ENCODE data around the gene NACC2. TPM values are rescaled to one million over a fixed set of nuclear protein-coding genes. Genes with fewer than 3 reads are reported as not detected.
A peak's percentile ranks its signal among the peaks of the same experiment; 100 is the strongest.

The NACC2 gene
- total and polyA plus RNA-seq, 10 donors, result 2.1 to 34.9 (median 23.7) TPM

DNA sequence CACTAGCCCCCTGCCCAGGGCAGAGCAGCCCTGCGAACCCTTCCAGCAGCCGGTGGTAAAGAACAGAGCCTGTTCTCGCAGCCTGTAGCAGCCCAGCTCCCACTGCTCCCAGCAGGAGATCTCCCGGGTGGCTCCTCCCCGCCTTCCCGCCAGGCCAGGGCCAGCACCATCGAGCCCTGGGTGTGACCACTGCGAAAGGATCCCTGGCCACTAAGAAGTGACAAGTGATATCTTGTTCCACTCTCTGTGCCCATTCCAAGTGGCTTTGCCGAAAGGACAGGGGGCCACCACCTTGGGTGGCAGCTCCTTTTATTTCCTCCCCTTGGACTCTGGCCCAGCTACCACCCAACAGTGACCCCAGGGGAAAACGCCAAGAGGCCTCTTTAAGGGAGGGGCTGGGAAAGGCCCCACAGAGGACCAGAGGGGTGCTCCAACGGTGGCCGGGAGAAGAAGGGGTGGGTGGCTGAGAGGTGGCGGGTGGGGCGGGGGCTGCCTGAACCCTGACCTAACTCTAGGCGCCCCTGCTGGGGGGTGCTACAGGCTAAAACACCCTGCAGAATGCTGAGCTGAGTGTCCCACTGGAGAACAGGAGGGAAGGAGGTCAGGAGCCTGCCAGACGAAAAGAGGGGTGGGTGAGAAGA lies 1.6 kb downstream of the NACC2 start:
- H3K9me3 ChIP-seq, result no peaks in the 10 kb centered on the region
- intact Hi-C loops (cut with DNase I; ENCODE audit: low total_unique reads), result no loop called here
- 54 to 74% (median 64%) methylated on average over 15 to 16 of the region's 16 CpGs for WGBS, 5 donors
- peak overlapping the region; percentile 61 to 95 (median 92) for H3K27ac ChIP-seq
- H3K27me3 ChIP-seq (replicated peaks in 1 of 7), result peaks cover 0 to 47% (median 0%) of the 10 kb centered on the region in 7 donors
- H3K4me3 ChIP-seq, result peak overlapping the region; percentile 62 to 94 (median 84)
- H3K4me1 ChIP-seq, result peaks cover 38 to 79% (median 72%) of the 10 kb centered on the region in 6 donors
- DNase-seq, result no peak
- no peak for TF ChIP-seq POLR2A (IDR thresholded peaks at IDR 0.05)
- peak in 1 of 3 donors; percentile 33 for TF ChIP-seq POLR2AphosphoS5 (IDR thresholded peaks at IDR 0.05)
- peaks cover 0 to 12% (median 0%) of the 10 kb centered on the region in 6 donors for H3K36me3 ChIP-seq

DNA sequence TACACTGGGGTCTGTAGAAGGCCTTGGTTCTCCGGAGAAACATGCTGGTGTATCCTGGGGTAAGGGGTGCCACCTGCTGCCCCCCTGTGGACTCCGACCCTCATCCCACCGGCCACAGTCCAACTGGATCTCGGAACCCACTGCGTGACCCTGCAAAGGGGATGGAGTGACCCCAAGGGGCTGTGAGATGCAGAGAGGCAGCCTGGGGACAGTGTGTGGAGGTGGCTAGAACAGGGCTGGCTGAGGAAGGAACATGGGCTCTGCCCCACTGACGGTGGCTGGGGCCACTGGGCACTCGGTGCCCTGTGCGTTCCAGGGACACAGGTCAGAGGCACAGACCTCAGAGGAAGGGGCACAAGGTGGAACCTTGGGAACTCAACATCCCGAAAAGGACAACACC lies 2.3 kb downstream of the NACC2 start:
- peak overlapping the region in 7 of 8 donors; percentile 84 to 95 (median 93) for H3K27ac ChIP-seq
- peaks cover 0 to 12% (median 0%) of the 10 kb centered on the region in 6 donors for H3K36me3 ChIP-seq
- peak overlapping the region in 2 of 8 donors; percentile 85 to 94 for H3K4me3 ChIP-seq
- H3K27me3 ChIP-seq (replicated peaks in 1 of 7), result peaks cover 0 to 47% (median 0%) of the 10 kb centered on the region in 7 donors
- peaks cover 38 to 85% (median 76%) of the 10 kb centered on the region in 6 donors for H3K4me1 ChIP-seq
- no peaks in the 10 kb centered on the region for H3K9me3 ChIP-seq
- no peak for DNase-seq
- intact Hi-C loops (cut with DNase I; ENCODE audit: low total_unique reads), result no loop called here
- 67 to 80% (median 74%) methylated on average over 7 to 9 of the region's 9 CpGs for whole genome bisulfite sequencing, 5 donors
- TF ChIP-seq, protein P1, sequence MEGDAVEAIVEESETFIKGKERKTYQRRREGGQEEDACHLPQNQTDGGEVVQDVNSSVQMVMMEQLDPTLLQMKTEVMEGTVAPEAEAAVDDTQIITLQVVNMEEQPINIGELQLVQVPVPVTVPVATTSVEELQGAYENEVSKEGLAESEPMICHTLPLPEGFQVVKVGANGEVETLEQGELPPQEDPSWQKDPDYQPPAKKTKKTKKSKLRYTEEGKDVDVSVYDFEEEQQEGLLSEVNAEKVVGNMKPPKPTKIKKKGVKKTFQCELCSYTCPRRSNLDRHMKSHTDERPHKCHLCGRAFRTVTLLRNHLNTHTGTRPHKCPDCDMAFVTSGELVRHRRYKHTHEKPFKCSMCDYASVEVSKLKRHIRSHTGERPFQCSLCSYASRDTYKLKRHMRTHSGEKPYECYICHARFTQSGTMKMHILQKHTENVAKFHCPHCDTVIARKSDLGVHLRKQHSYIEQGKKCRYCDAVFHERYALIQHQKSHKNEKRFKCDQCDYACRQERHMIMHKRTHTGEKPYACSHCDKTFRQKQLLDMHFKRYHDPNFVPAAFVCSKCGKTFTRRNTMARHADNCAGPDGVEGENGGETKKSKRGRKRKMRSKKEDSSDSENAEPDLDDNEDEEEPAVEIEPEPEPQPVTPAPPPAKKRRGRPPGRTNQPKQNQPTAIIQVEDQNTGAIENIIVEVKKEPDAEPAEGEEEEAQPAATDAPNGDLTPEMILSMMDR (IDR thresholded peaks at IDR 0.05 in 8 of 11, conservative IDR thresholded peaks at IDR 0.05 in 3 of 11), result no peak
- TF ChIP-seq POLR2AphosphoS5 (IDR thresholded peaks at IDR 0.05) (no peak), POLR2A (IDR thresholded peaks at IDR 0.05) (no peak)

DNA sequence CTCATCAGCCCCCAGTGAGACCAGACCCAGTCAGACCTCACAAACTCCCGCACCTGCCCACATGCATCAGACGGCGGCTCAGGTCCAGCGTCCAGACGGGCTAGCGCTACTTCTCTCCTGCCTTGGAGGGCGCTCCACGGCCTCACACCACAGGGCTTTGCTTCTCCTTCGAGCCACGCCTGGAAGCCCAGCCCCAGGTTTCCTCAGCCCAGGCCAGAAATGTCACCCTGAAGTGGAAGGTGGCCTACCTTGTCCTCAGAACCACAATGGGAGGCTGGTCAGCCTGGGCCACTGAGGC lies 2.8 kb downstream of the NACC2 start:
- peaks cover 0 to 12% (median 0%) of the 10 kb centered on the region in 6 donors for H3K36me3 ChIP-seq
- no peaks in the 10 kb centered on the region for H3K9me3 ChIP-seq
- H3K27me3 ChIP-seq (replicated peaks in 1 of 7), result peaks cover 0 to 51% (median 0%) of the 10 kb centered on the region in 7 donors
- H3K4me3 ChIP-seq, result no peak overlapping the region
- WGBS, 5 donors, result 79 to 93% (median 88%) methylated on average over 10 of the region's 10 CpGs
- DNase-seq, result no peak
- intact Hi-C loops (cut with DNase I; ENCODE audit: low total_unique reads), result no loop called here
- peak overlapping the region in 3 of 8 donors; percentile 93 to 95 (median 94) for H3K27ac ChIP-seq
- TF ChIP-seq POLR2AphosphoS5 (IDR thresholded peaks at IDR 0.05) (no peak), POLR2A (IDR thresholded peaks at IDR 0.05) (no peak)
- TF ChIP-seq, protein P1 (IDR thresholded peaks at IDR 0.05 in 8 of 11, conservative IDR thresholded peaks at IDR 0.05 in 3 of 11), result no peak
- H3K4me1 ChIP-seq, result peaks cover 38 to 90% (median 79%) of the 10 kb centered on the region in 6 donors

DNA sequence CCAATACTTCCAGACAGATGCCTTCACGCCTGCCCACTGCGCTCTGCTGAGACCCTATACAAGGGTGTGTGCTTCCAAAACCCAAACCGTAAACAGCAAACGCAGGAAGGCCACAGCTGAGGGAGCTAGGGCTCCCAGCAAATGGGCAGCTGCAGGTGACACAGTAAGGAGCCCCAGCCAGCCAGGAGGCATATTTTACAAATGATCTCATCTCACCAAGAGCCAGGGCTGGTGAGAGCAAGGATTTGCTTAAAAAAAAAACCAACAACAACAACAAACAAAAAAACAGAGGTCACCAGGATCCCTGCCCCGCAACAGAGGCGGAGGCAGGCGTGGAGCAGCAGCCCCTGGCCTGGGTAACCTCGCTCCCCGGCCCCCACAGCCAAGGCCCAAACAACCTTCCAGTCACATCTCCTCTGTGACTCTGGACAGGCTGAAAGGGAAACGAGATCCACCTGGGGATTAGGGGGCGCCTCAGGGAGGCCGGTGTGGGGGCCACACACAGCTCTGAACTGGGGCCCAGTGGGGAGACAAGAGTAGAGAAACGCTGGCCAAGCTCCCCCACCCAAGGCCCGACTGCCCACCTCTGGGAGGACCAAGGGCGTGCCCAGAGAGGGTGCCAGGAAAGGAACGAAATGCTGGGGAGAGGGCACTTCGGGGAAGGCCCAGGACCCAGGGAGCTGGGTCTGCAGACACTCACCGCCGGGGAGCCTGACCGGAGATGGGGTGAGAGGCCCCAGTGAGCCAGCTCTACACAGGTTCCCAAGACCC lies 3.3 kb downstream of the NACC2 start:
- DNase-seq, result no peak
- Histone ChIP-seq H3K27ac (peak overlapping the region in 4 of 8 donors; percentile 15 to 95 (median 76)), H3K27me3 (replicated peaks in 1 of 7) (peaks cover 0 to 47% (median 0%) of the 10 kb centered on the region in 7 donors), H3K4me1 (peaks cover 38 to 93% (median 81%) of the 10 kb centered on the region in 6 donors), H3K36me3 (peaks cover 0 to 12% (median 0%) of the 10 kb centered on the region in 6 donors), H3K4me3 (no peak overlapping the region), H3K9me3 (no peaks in the 10 kb centered on the region)
- 78 to 94% (median 91%) methylated on average over 19 to 20 of the region's 20 CpGs for WGBS, 5 donors
- intact Hi-C loops (cut with DNase I; ENCODE audit: low total_unique reads), result no loop called here
- TF ChIP-seq POLR2A (IDR thresholded peaks at IDR 0.05), result no peak
- TF ChIP-seq POLR2AphosphoS5 (IDR thresholded peaks at IDR 0.05), result no peak
- TF ChIP-seq, protein P1 (IDR thresholded peaks at IDR 0.05 in 8 of 11, conservative IDR thresholded peaks at IDR 0.05 in 3 of 11), result no peak
